Tibial nerve (tissue), 4 donors: ENCODE data around the gene SMC3.

ENCODE experiments used
- EP300 ChIP-seq, 2 donors: sonication (generic); formaldehyde crosslinking; IDR thresholded peaks; one replicate each; pipeline ENCODE4 v1.6.1; 2017; ENCODE audit warnings: antibody characterized with exemption in 2 of 2, mild to moderate bottlenecking in 1 of 2
- TF ChIP-seq, protein P1 (sequence below), 5 experiments: fragments of 200-600 bp in 3 of 5; fragments of 450-650 bp in 2 of 5; sonication (generic) in 3 of 5; IDR thresholded peaks; one replicate each; pipeline ENCODE4 v1.5.1; 2016 to 2019; ENCODE audit warnings: antibody characterized with exemption in 5 of 5, mild to moderate bottlenecking in 3 of 5, moderate library complexity in 2 of 5

DNA sequence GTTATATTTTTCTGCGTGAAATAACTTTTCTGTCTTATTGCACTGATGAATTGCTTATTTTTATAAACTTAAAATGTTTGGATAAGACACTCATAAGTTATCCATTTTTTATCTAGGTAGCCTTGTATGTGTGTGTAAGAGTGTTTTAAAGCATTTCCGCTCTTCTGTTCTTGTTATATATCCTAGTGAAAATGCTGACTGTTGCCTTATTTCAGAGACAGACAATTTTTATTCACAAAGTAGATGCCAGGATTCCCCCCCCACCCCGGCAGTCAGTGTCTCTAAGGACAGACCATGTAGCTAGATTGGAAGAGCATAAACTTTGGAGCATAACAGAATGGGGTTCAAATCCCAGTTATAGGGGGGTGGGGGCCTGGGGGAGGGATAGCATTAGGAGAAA lies 1.6 kb downstream of the SMC3 start:
- TF ChIP-seq, protein P1, sequence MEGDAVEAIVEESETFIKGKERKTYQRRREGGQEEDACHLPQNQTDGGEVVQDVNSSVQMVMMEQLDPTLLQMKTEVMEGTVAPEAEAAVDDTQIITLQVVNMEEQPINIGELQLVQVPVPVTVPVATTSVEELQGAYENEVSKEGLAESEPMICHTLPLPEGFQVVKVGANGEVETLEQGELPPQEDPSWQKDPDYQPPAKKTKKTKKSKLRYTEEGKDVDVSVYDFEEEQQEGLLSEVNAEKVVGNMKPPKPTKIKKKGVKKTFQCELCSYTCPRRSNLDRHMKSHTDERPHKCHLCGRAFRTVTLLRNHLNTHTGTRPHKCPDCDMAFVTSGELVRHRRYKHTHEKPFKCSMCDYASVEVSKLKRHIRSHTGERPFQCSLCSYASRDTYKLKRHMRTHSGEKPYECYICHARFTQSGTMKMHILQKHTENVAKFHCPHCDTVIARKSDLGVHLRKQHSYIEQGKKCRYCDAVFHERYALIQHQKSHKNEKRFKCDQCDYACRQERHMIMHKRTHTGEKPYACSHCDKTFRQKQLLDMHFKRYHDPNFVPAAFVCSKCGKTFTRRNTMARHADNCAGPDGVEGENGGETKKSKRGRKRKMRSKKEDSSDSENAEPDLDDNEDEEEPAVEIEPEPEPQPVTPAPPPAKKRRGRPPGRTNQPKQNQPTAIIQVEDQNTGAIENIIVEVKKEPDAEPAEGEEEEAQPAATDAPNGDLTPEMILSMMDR (IDR thresholded peaks at IDR 0.05), result no peak
- TF ChIP-seq EP300 (IDR thresholded peaks at IDR 0.05), result no peak
